Upper lobe of right lung (tissue), 1 donor: Measurements from ENCODE around the gene ABHD2. TPM values are rescaled to one million over a fixed set of nuclear protein-coding genes. Genes with fewer than 3 reads are reported as not detected.

Experiments used
- ATAC-seq: fragments of 200-7000 bp; cut with Tn5 transposase; one replicate; pipeline ENCODE4 v1.9.1; 2020; ENCODE audit warnings: mild to moderate bottlenecking, moderate library complexity
- DNase-seq: peaks from one replicate; pipeline ENCODE4 v3.0.0-alpha.2; 2020
- H3K27ac ChIP-seq: fragments of 200-600 bp; one replicate; pipeline ENCODE4 v1.8.0; 2022
- H3K27me3 ChIP-seq: fragments of 200-600 bp; one replicate; pipeline ENCODE4 v1.8.0; 2022; ENCODE audit warnings: mild to moderate bottlenecking
- H3K36me3 ChIP-seq: fragments of 200-600 bp; one replicate; pipeline ENCODE4 v1.8.0; 2022
- H3K4me1 ChIP-seq: fragments of 200-600 bp; one replicate; pipeline ENCODE4 v1.8.0; 2022
- H3K4me3 ChIP-seq: fragments of 200-600 bp; one replicate; pipeline ENCODE4 v1.8.0; 2022; ENCODE audit warnings: mild to moderate bottlenecking
- H3K9me3 ChIP-seq: fragments of 200-600 bp; one replicate; pipeline ENCODE4 v1.8.0; 2022
- intact Hi-C: fragments of 100-400 bp; cut with DNase I; formaldehyde crosslinking; loops from one replicate; pipeline ENCODE4 v1.11.0; 2022
- total RNA-seq: library from RNA; stranded (reverse); fragmentation: NEBNext Ultra II Directional; extraction: Animal tissue kit (Norgen Biotek cat#: 25700); gene quantifications from one replicate; pipeline ENCODE4 v1.2.1, GENCODE V29; 2021
- TF ChIP-seq, protein P1 (sequence below): fragments of 200-600 bp; IDR thresholded peaks from one replicate; pipeline ENCODE4 v1.8.0; 2022; ENCODE audit warnings: antibody characterized with exemption
- donor health status: DM: no; HTN: yes; CAD: no; lungs with severe emphysema.

The ABHD2 gene
- total RNA-seq, 1 donor from 2014 or later = 182 TPM

DNA sequence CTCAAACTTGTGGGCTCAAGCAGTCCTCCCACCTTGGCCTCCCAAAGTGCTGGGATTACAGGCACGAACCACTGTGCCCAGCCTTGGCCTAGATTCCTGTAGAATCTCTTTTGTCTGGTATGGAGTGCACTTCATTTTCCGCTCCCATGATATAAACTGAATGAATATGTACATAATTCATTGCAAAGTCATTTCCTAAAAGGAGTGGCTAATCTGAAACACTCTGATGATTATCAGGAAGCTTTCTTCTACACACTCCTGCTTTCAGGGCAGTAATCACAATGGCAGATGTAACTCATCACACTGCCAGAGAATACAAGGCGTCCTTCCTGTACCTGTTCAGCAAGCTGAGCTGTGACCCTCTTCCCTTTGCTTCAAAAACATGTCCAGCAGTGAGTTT lies 104.5 kb downstream of the ABHD2 start:
- no peak overlapping the region for H3K4me3 ChIP-seq
- intact Hi-C loops = no loop called here
- H3K4me1 ChIP-seq = no peaks in the 10 kb centered on the region
- H3K27me3 ChIP-seq = no peaks in the 10 kb centered on the region
- ATAC-seq = no peak
- H3K9me3 ChIP-seq = no peaks in the 10 kb centered on the region
- TF ChIP-seq, protein P1, sequence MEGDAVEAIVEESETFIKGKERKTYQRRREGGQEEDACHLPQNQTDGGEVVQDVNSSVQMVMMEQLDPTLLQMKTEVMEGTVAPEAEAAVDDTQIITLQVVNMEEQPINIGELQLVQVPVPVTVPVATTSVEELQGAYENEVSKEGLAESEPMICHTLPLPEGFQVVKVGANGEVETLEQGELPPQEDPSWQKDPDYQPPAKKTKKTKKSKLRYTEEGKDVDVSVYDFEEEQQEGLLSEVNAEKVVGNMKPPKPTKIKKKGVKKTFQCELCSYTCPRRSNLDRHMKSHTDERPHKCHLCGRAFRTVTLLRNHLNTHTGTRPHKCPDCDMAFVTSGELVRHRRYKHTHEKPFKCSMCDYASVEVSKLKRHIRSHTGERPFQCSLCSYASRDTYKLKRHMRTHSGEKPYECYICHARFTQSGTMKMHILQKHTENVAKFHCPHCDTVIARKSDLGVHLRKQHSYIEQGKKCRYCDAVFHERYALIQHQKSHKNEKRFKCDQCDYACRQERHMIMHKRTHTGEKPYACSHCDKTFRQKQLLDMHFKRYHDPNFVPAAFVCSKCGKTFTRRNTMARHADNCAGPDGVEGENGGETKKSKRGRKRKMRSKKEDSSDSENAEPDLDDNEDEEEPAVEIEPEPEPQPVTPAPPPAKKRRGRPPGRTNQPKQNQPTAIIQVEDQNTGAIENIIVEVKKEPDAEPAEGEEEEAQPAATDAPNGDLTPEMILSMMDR = no peak
- no peak for DNase-seq
- peaks cover 84% of the 10 kb centered on the region for H3K36me3 ChIP-seq
- no peak overlapping the region for H3K27ac ChIP-seq

DNA sequence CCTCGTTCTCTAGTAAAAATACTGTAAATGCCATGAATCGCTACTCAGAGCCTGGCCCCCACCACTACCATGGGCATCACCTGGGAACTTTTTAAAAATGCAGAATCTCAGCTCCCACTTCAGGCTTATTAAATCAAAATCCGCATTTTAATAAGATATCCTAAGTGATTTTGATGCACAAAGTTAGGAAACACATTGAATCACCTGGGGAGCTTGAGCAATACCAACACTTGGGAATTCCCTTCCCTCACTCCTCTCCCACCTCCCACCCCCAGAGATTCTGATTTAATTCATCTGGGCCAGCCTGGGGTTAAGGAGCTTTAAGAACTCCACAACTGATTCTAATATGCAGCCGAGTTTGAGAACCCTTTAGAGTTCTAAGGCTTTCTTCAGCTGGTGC lies 106.4 kb downstream of the ABHD2 start:
- Histone ChIP-seq H3K4me1 (no peaks in the 10 kb centered on the region), H3K4me3 (no peak overlapping the region), H3K9me3 (no peaks in the 10 kb centered on the region), H3K27me3 (no peaks in the 10 kb centered on the region), H3K36me3 (peaks cover 81% of the 10 kb centered on the region), H3K27ac (no peak overlapping the region)
- no peak for ATAC-seq
- DNase-seq = no peak
- intact Hi-C loops = no loop called here
- TF ChIP-seq, protein P1 = no peak

DNA sequence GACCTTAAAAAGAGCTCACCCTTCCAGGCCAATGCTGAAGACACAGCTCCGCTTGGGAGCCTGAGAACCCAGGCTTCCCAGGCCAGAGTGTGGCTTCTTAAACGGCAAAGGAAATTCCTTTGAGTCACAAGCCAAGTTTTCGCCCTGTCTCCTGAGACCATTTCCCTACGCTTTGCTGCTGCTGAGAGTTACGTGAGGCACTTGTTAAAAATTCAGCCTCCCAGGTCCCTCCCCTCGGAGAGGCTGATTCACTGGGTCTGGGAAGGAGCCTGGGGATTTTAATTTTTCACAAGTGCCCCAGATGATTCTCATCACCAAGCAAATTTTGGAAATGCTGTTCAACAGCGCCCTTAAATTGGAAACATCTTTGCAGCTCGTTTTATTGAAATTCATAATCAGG lies 107.6 kb downstream of the ABHD2 start:
- DNase-seq (no peak), ATAC-seq (no peak)
- Histone ChIP-seq H3K36me3 (peaks cover 81% of the 10 kb centered on the region), H3K9me3 (no peaks in the 10 kb centered on the region), H3K4me1 (no peaks in the 10 kb centered on the region), H3K27ac (no peak overlapping the region), H3K4me3 (no peak overlapping the region), H3K27me3 (no peaks in the 10 kb centered on the region)
- TF ChIP-seq, protein P1 = no peak
- intact Hi-C loops = no loop called here

DNA sequence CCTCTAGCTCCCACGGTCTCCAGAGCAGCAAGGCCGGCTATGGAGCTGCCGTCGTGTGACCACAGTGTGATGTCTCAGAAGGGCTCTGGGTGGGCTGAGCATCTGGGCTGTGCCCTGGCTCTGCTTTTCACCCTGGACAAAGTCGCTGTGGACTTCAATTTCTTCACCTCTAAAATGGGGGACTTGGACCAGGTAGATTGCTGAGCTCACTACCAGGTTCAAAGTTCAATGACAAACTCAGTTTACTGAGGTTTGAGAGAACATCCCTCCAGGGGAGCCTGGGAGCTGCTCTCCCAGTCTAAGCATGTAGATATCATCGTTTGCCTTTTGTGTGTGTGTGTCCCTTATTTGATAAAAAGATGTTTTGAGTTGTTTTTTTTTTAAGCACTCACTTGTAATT lies 108.0 kb downstream of the ABHD2 start:
- ATAC-seq = no peak

DNA sequence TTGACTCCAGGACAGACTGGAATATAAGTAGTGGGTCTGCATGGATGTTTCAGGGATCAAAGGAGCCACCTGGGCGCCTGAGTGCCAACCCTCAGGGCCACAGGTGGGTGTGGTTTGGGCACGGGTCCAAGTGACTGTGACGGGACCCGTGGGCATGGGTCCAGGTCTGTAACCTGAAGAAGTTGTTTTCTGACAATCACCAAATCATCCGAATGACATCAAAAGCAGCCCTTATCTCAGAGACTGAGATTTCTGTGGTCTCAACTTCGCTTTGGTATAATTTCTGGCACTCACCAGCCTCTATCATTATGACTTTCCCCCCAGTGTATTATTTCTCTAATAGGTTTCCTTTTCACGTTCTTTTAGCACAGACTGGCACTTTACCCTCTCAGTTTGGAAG lies 108.7 kb downstream of the ABHD2 start:
- H3K4me3 ChIP-seq = no peak overlapping the region
- DNase-seq (no peak), ATAC-seq (no peak)
- no peaks in the 10 kb centered on the region for H3K4me1 ChIP-seq
- H3K27me3 ChIP-seq = no peaks in the 10 kb centered on the region
- peaks cover 71% of the 10 kb centered on the region for H3K36me3 ChIP-seq
- TF ChIP-seq, protein P1 = no peak
- intact Hi-C loops = no loop called here
- H3K27ac ChIP-seq = peak overlapping the region; percentile 45
- no peaks in the 10 kb centered on the region for H3K9me3 ChIP-seq

More for the DNA sequence above, 108.0 kb downstream of the ABHD2 start:
- Histone ChIP-seq H3K36me3 (peaks cover 76% of the 10 kb centered on the region), H3K4me1 (no peaks in the 10 kb centered on the region), H3K4me3 (no peak overlapping the region), H3K9me3 (no peaks in the 10 kb centered on the region), H3K27ac (no peak overlapping the region), H3K27me3 (no peaks in the 10 kb centered on the region)
- intact Hi-C loops = no loop called here
- no peak for DNase-seq
- TF ChIP-seq, protein P1 = no peak

DNA sequence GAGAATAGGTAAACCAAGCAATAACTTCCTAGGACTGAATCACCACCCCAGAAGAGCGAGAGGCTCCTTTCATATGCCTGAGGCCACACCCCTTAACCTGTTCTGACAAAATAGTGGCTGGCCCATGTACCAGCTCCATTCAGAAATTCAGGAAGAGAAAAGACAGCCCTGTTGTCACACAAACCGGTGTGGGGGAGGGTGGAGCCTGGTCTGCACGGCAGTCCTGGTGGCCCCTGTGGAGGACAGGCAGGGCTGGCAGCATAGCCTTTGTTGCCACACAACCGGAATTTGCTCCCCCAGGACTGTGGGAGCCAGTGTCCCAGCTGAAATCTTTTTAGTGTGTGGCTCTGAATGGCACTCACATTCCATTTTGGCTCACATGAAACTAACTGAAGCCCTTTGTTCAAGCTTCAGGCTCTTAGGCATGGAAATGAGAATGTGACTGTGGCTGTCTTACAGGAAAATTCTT lies 109.3 kb downstream of the ABHD2 start:
- no peak overlapping the region for H3K4me3 ChIP-seq
- TF ChIP-seq, protein P1 = no peak
- DNase-seq (peak; percentile 73), ATAC-seq (peak; percentile 87)
- intact Hi-C loops = no loop called here
- peaks cover 66% of the 10 kb centered on the region for H3K36me3 ChIP-seq
- H3K9me3 ChIP-seq = no peaks in the 10 kb centered on the region
- no peak overlapping the region for H3K27ac ChIP-seq
- no peaks in the 10 kb centered on the region for H3K4me1 ChIP-seq
- H3K27me3 ChIP-seq = no peaks in the 10 kb centered on the region
